NT2/D1 (cell line): ENCODE data around the gene ANKRD50.

Source experiments
- DNase-seq: peaks from one replicate; pipeline ENCODE4 v3.0.0-alpha.2; 2011; ENCODE audit warnings: low read depth, low spot score
- H3K27me3 ChIP-seq: 2 replicates; pipeline ENCODE4 v1.6.0; 2011; ENCODE audit warnings: mild to moderate bottlenecking; ENCODE audit not compliant: insufficient read length, insufficient read depth
- H3K36me3 ChIP-seq: 2 replicates; pipeline ENCODE4 v1.6.1; 2011; ENCODE audit warnings: mild to moderate bottlenecking, low read length, mixed read lengths; ENCODE audit not compliant: insufficient read depth, insufficient read length
- H3K4me1 ChIP-seq: 2 replicates; pipeline ENCODE4 v1.5.1; 2011; ENCODE audit not compliant: insufficient read depth, insufficient read length
- H3K4me3 ChIP-seq: 2 replicates; pipeline ENCODE4 v1.5.1; 2011; ENCODE audit warnings: low read depth; ENCODE audit not compliant: insufficient read length
- H3K9ac ChIP-seq: 2 replicates; pipeline ENCODE4 v1.6.0; 2011; ENCODE audit warnings: low read depth; ENCODE audit not compliant: insufficient read length
- H3K9me3 ChIP-seq: 2 replicates; pipeline ENCODE4 v1.5.1; 2011; ENCODE audit warnings: mild to moderate bottlenecking, low read length; ENCODE audit not compliant: insufficient read depth
- SUZ12 ChIP-seq: IDR thresholded peaks from 2 replicates; pipeline ENCODE4 v1.6.1; 2011; ENCODE audit not compliant: insufficient read length, insufficient read depth; ENCODE audit errors: extremely low read depth
- YY1 ChIP-seq: IDR thresholded peaks from 2 replicates; pipeline ENCODE4 v1.6.1; 2011; ENCODE audit not compliant: insufficient read length, insufficient read depth
- ZNF274 ChIP-seq: IDR thresholded peaks from 2 replicates; pipeline ENCODE4 v1.6.1; 2011; ENCODE audit warnings: mild to moderate bottlenecking, low read depth, low read length

ANKRD50 gene

GRCh38 chr4:124685851-124686250 is 26.7 kb downstream of the ANKRD50 start:
- Histone ChIP-seq H3K4me3 (no peak overlapping the region), H3K36me3 (peaks cover 4% of the 10 kb centered on the region)
- no peak for DNase-seq

DNA sequence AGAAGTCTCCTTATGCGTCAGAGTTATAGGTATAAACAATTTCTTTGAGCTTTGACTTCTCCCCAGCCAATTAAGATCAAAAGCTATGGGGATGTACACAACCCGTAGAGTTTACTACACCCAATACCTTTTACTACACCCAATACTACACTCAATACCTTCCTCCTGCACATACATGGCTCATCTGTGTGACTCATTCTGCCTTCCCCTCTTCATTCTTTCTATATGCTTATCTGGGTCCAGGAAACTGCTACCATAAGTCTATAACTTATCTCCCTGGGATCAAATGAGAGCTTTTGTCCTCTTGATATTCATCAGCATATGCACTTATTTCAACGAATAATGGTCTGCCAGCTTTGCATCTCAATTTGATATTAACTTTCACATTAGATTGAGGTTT is 28.2 kb downstream of the ANKRD50 start:
- Histone ChIP-seq H3K4me1 (no peaks in the 10 kb centered on the region), H3K27me3 (no peaks in the 10 kb centered on the region), H3K9me3 (no peaks in the 10 kb centered on the region), H3K9ac (no peak overlapping the region), H3K4me3 (no peak overlapping the region), H3K36me3 (peaks cover 5% of the 10 kb centered on the region)
- TF ChIP-seq YY1 (no peak), SUZ12 (no peak), ZNF274 (no peak)
- DNase-seq: no peak

More at GRCh38 chr4:124685851-124686250, 26.7 kb downstream of the ANKRD50 start:
- Histone ChIP-seq H3K4me1 (no peaks in the 10 kb centered on the region), H3K27me3 (no peaks in the 10 kb centered on the region), H3K9ac (no peak overlapping the region), H3K9me3 (no peaks in the 10 kb centered on the region)
- TF ChIP-seq YY1 (no peak), ZNF274 (no peak), SUZ12 (no peak)

- Histone ChIP-seq H3K4me1 (no peaks in the 10 kb centered on the region), H3K27me3 (no peaks in the 10 kb centered on the region), H3K9ac (no peak overlapping the region), H3K9me3 (no peaks in the 10 kb centered on the region), H3K36me3 (peaks cover 9% of the 10 kb centered on the region), H3K4me3 (no peak overlapping the region)
- TF ChIP-seq ZNF274 (no peak), YY1 (no peak), SUZ12 (no peak)
- DNase-seq: no peak
Measured at GRCh38 chr4:124682384-124682783, 30.1 kb downstream of the ANKRD50 start.

- Histone ChIP-seq H3K36me3 (peaks cover 31% of the 10 kb centered on the region), H3K9ac (no peak overlapping the region), H3K4me1 (no peaks in the 10 kb centered on the region), H3K9me3 (no peaks in the 10 kb centered on the region), H3K4me3 (no peak overlapping the region), H3K27me3 (no peaks in the 10 kb centered on the region)
- DNase-seq: no peak
- TF ChIP-seq ZNF274 (no peak), SUZ12 (no peak), YY1 (no peak)
Measured at GRCh38 chr4:124666496-124666895, 46.0 kb downstream of the ANKRD50 start.

GRCh38 chr4:124658795-124659194 is 53.7 kb downstream of the ANKRD50 start:
- Histone ChIP-seq H3K9ac (no peak overlapping the region), H3K27me3 (no peaks in the 10 kb centered on the region), H3K9me3 (no peaks in the 10 kb centered on the region), H3K4me3 (no peak overlapping the region), H3K36me3 (no peaks in the 10 kb centered on the region), H3K4me1 (no peaks in the 10 kb centered on the region)
- no peak for DNase-seq
- no peak for TF ChIP-seq ZNF274
- no peak for TF ChIP-seq YY1
- TF ChIP-seq SUZ12: no peak

DNA sequence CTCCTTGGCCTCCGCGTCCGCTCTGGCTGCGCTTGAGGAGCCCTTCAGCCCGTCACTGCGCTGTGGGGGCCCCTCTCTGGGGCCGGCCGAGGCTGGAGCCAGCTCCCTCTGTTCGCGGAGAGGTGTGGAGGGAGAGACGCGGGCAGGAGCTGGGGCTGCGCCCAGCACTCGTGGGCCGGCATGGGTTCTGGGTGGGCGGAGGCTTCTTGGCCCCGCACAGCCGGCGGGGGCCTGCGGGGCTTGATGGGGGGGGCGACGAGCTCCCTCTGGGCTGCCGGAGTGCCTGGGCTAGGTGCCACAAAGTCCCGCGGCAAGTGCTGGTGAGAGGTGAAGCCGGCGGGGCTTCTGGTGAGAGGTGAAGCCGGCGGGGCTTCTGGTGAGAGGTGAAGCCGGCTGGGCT is 61.9 kb downstream of the ANKRD50 start:
- Histone ChIP-seq H3K36me3 (no peaks in the 10 kb centered on the region), H3K4me1 (no peaks in the 10 kb centered on the region), H3K4me3 (no peak overlapping the region), H3K9me3 (no peaks in the 10 kb centered on the region), H3K27me3 (no peaks in the 10 kb centered on the region), H3K9ac (no peak overlapping the region)
- DNase-seq: no peak
- no peak for TF ChIP-seq SUZ12
- TF ChIP-seq YY1: no peak
- no peak for TF ChIP-seq ZNF274

GRCh38 chr4:124647599-124647998 is 64.9 kb downstream of the ANKRD50 start:
- H3K4me3 ChIP-seq: no peak overlapping the region
- no peaks in the 10 kb centered on the region for H3K36me3 ChIP-seq
- H3K4me1 ChIP-seq: no peaks in the 10 kb centered on the region
- H3K9me3 ChIP-seq: no peaks in the 10 kb centered on the region
- TF ChIP-seq YY1 (no peak), SUZ12 (no peak), ZNF274 (no peak)
- DNase-seq: no peak
- H3K27me3 ChIP-seq: no peaks in the 10 kb centered on the region
- no peak overlapping the region for H3K9ac ChIP-seq

- Histone ChIP-seq H3K9ac (no peak overlapping the region), H3K9me3 (no peaks in the 10 kb centered on the region), H3K4me3 (no peak overlapping the region), H3K4me1 (no peaks in the 10 kb centered on the region), H3K36me3 (no peaks in the 10 kb centered on the region), H3K27me3 (no peaks in the 10 kb centered on the region)
- no peak for TF ChIP-seq SUZ12
- TF ChIP-seq YY1: no peak
- no peak for TF ChIP-seq ZNF274
- DNase-seq: no peak
Measured at GRCh38 chr4:124644621-124645020, 67.9 kb downstream of the ANKRD50 start.
